Peyer's patch (tissue), 4 donors: ENCODE data around the gene SLC27A5. TPM values are rescaled to one million over a fixed set of nuclear protein-coding genes. Genes with fewer than 3 reads are reported as not detected.

Source experiments
- DNase-seq, 3 donors: peaks; one replicate each; pipeline ENCODE4 v3.0.0-alpha.2; 2017 to 2019
- H3K27ac ChIP-seq, 4 donors: fragments of 200-600 bp; sonication (generic); one replicate each; pipeline ENCODE4 v1.5.1; 2016 to 2019
- H3K27me3 ChIP-seq, 2 donors: fragments of 200-600 bp; sonication (generic); one replicate each; pipeline ENCODE4 v1.5.1; 2019
- H3K36me3 ChIP-seq, 3 donors: fragments of 200-600 bp; sonication (generic); one replicate each; pipeline ENCODE4 v1.5.1; 2016 to 2019
- H3K4me1 ChIP-seq, 4 donors: fragments of 200-600 bp; sonication (generic); one replicate each; pipeline ENCODE4 v1.5.1; 2016 to 2019
- H3K4me3 ChIP-seq, 4 donors: fragments of 200-600 bp; sonication (generic); 1 replicate in 3 of 4; 2 replicates in 1 of 4; pipeline ENCODE4 v1.5.1; 2016 to 2019; ENCODE audit warnings: mild to moderate bottlenecking in 1 of 4
- H3K9me3 ChIP-seq, 4 donors: fragments of 200-600 bp; sonication (generic); one replicate each; pipeline ENCODE4 v1.5.1; 2016 to 2019; ENCODE audit warnings: mild to moderate bottlenecking in 1 of 4
- POLR2A ChIP-seq, 2 donors: fragments of 450-650 bp; IDR thresholded peaks; one replicate each; pipeline ENCODE4 v1.5.1; 2017; ENCODE audit warnings: antibody characterized with exemption in 2 of 2, mild to moderate bottlenecking in 2 of 2, moderate library complexity in 2 of 2
- total RNA-seq, 4 donors: library from RNA; depleted of rRNA; stranded (reverse); fragments of >200 nt; gene quantifications; one replicate each; pipeline ENCODE4 v1.1.0, GENCODE V29; 2016
- TF ChIP-seq, protein P1 (sequence below), 6 experiments: fragments of 450-650 bp in 4 of 6; fragments of 200-600 bp in 2 of 6; sonication (generic) in 1 of 6; IDR thresholded peaks; one replicate each; pipeline ENCODE4 v1.5.1; 2017 to 2019; ENCODE audit warnings: antibody characterized with exemption in 6 of 6, mild to moderate bottlenecking in 3 of 6, moderate library complexity in 1 of 6

SLC27A5 gene
- total RNA-seq, 4 donors from 2014 or later = 0.88 to 6.3 (median 2.3) TPM

DNA sequence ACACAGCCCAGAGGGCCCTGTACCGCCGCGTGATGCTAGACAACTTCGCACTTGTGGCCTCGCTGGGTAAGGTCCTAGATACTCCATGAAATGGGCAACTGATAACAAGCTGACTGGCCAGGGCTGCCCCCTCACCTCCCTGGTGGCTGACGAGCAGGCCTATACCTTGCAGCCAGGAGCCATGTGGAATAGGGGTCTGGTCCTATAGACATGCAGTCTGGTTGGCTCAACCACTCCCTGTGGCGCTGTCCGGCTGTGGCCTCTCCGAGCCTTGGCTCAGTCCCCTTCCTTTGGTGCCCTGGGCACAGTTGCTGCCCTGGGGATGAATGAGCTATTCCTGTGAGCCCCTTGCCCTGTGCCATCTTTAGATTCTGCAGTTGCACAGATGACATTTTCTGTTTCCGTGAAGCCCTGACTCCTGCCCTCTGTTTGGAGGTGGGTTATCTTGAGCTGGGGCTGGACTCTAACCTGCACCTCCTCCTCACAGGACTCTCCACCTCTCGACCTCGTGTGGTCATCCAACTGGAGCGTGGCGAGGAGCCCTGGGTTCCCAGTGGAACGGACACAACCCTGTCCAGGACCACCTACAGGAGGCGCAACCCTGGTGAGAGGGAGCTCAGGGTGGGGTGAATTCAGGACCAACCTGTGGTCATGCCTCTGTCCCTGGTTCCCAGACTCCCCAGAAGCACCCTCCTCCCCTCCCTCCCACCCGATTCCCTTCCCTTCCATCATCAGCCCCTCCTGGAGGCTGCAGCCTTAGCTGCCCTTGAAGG is 42.4 kb downstream of the SLC27A5 start:
- DNase-seq = no peak
- Histone ChIP-seq H3K27ac (no peak overlapping the region), H3K9me3 (no peaks in the 10 kb centered on the region), H3K4me3 (no peak overlapping the region), H3K4me1 (peaks cover 0 to 9% (median 6%) of the 10 kb centered on the region in 4 donors), H3K27me3 (no peaks in the 10 kb centered on the region), H3K36me3 (peaks cover 0 to 38% (median 0%) of the 10 kb centered on the region in 3 donors)
- no peak for TF ChIP-seq POLR2A (IDR thresholded peaks at IDR 0.05)
- TF ChIP-seq, protein P1, sequence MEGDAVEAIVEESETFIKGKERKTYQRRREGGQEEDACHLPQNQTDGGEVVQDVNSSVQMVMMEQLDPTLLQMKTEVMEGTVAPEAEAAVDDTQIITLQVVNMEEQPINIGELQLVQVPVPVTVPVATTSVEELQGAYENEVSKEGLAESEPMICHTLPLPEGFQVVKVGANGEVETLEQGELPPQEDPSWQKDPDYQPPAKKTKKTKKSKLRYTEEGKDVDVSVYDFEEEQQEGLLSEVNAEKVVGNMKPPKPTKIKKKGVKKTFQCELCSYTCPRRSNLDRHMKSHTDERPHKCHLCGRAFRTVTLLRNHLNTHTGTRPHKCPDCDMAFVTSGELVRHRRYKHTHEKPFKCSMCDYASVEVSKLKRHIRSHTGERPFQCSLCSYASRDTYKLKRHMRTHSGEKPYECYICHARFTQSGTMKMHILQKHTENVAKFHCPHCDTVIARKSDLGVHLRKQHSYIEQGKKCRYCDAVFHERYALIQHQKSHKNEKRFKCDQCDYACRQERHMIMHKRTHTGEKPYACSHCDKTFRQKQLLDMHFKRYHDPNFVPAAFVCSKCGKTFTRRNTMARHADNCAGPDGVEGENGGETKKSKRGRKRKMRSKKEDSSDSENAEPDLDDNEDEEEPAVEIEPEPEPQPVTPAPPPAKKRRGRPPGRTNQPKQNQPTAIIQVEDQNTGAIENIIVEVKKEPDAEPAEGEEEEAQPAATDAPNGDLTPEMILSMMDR (IDR thresholded peaks at IDR 0.05) = no peak

DNA sequence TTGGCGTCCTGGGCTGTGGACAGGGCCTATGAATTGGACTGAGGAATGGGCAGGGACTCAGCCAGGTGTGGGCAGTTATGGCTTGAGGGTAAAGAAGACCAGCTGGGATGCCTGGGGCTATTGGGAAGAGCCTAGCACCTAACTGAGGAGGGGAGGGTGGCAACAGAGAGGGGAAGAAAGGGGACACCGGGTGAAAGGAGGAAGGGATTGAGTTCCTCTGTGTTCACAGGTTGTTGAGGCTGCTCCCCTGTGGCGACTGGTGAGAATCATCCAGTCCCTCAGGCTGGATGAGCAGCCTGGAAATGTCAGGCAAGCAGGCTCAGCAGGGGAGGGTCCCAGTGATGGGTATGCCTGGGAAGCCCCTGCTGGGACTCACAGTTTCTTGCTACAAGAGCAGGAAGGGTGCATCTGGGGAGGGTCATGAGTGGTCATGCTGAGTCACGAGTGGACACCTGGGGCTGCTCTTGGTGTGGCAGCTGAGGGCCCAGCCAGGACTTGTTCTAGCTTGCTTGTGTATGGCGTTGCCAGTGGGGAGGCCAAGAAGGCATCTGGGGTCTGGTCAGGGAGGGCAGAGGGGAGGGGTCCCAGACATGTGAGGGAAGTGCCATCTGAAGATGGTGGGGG is 43.5 kb downstream of the SLC27A5 start:
- H3K27me3 ChIP-seq = no peaks in the 10 kb centered on the region
- H3K4me1 ChIP-seq = peaks cover 0 to 9% (median 6%) of the 10 kb centered on the region in 4 donors
- H3K4me3 ChIP-seq = no peak overlapping the region
- TF ChIP-seq, protein P1 (IDR thresholded peaks at IDR 0.05) = no peak
- TF ChIP-seq POLR2A (IDR thresholded peaks at IDR 0.05) = no peak
- H3K36me3 ChIP-seq = peaks cover 0 to 38% (median 0%) of the 10 kb centered on the region in 3 donors
- H3K27ac ChIP-seq = no peak overlapping the region
- DNase-seq = no peak
- H3K9me3 ChIP-seq = no peaks in the 10 kb centered on the region

DNA sequence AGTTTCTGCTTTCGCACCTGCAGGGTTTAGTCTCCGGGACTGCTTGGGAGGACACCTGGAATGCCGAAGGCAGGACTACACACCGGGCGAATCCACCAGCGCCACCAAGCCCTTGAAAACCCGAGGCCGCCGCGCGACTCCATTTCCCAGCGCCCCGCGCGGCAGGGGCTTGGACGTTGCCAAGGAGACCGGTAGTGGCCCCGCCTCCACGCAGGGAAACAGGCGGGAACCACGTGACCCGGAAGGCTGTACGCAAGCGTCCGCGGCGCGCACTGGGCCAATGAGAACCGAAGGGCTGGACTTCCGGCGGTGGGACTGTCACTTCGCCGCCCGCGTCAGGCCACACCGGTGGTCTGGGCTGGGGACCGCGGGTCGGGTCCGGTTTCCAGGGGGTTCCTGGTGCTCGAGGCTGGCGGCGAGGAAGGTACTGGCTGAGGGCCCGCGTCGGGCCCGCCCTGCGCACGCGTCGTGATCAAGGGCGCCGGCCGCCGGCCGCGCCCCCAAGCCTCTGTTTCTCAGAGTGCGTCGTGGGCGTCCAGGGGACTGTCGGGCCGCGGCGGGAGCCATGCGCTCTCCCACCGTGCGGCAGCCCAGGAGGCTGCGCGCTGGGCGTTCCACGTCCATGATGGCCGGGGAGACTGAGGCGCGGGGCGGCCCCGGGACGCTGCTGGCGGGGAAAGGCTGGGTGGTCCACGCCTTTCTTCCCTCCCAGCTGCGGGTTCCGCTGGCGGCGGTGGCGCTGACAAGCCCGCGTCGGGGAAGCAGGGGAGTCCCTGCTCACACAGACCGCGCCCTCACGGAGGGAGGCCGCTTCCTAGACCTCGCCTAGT is 44.8 kb downstream of the SLC27A5 start, which contains the start of gene ZNF324:
Gene ZNF324 (plus strand): TSS at position 321 of the 830 bp plus-strand sequence. CDS start 2,106 bp downstream, outside the sequence.
- H3K9me3 ChIP-seq = no peaks in the 10 kb centered on the region
- DNase-seq = peak; percentile 99
- H3K27ac ChIP-seq = peak within 1 kb of the TSS; percentile 53 to 83 (median 72)
- peaks cover 0 to 26% (median 0%) of the 10 kb centered on the region in 3 donors for H3K36me3 ChIP-seq
- peak within 1 kb of the TSS; percentile 69 to 93 (median 87) for H3K4me3 ChIP-seq
- peaks cover 0 to 9% (median 6%) of the 10 kb centered on the region in 4 donors for H3K4me1 ChIP-seq
- TF ChIP-seq, protein P1 (IDR thresholded peaks at IDR 0.05) = no peak
- peak; percentile 34 to 51 for TF ChIP-seq POLR2A (IDR thresholded peaks at IDR 0.05)
- H3K27me3 ChIP-seq = no peaks in the 10 kb centered on the region

DNA sequence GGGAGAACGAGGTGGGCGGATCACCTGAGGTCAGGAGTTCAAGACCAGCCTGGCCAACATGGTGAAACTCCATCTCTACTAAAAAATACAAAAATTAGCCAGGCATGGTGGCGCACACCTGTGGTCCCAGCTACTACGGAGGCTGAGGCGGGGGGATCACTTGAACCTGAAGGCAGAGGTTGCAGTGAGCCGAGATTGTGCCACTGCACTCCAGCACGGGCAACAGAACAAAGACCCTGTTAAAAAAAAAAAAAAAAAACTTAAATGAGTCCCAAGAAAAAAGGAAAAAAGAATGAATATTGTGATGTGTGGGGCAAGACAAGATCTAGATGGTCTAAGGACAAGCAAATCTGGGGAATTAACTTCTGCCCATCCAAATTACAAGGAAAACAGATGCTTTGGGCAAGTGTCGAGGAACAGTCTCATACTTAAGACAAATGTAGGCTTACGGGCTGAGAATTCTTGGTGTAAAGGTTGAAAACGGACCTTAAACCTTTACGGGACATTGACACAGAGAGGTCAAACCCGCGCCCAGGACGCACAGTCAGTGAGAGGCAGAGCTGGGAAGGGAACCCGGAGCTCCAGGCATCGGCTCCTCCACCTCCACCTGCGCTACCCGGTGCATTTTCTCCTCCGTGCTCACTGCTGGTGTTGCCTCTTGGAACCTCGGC is 45.6 kb downstream of the SLC27A5 start:
- peaks cover 0 to 20% (median 0%) of the 10 kb centered on the region in 3 donors for H3K36me3 ChIP-seq
- H3K27me3 ChIP-seq = no peaks in the 10 kb centered on the region
- H3K27ac ChIP-seq = peak overlapping the region in 2 of 4 donors; percentile 72 to 83
- H3K9me3 ChIP-seq = no peaks in the 10 kb centered on the region
- peak overlapping the region; percentile 69 to 93 (median 87) for H3K4me3 ChIP-seq
- peaks cover 0 to 9% (median 6%) of the 10 kb centered on the region in 4 donors for H3K4me1 ChIP-seq
- DNase-seq = no peak
- TF ChIP-seq, protein P1 (IDR thresholded peaks at IDR 0.05) = no peak
- TF ChIP-seq POLR2A (IDR thresholded peaks at IDR 0.05) = no peak

DNA sequence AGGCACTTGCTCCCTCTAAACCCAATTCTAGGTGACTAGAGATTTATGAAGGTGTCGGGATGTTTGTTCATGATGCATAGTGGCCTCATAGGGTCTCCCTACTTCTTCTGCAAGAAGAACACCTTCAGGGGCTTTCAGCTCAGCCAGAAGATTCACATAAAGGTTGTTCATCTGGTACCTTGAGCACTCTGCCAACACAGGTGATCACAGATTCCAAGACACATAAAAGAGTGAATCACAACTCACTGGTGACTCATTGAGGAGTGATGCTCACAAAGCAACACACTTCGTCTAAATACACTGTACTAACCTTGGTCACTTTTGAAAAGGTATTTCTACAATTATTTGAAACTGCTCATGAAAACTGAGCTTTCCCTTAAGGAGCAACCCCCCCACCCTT is 51.8 kb downstream of the SLC27A5 start:
- TF ChIP-seq POLR2A (IDR thresholded peaks at IDR 0.05) = no peak
- TF ChIP-seq, protein P1 (IDR thresholded peaks at IDR 0.05) = no peak
- Histone ChIP-seq H3K27ac (no peak overlapping the region), H3K27me3 (no peaks in the 10 kb centered on the region), H3K4me1 (no peaks in the 10 kb centered on the region), H3K4me3 (no peak overlapping the region), H3K9me3 (no peaks in the 10 kb centered on the region), H3K36me3 (peaks cover 0 to 18% (median 0%) of the 10 kb centered on the region in 3 donors)
- DNase-seq = no peak
